ENCODE results near the gene TRAPPC11. TPM values are rescaled to one million over a fixed set of nuclear protein-coding genes. Genes with fewer than 3 reads are reported as not detected.

TRAPPC11 gene
- total and polyA plus RNA-seq, 4 donors = 7.6 to 27.9 (median 14.9) TPM

DNA sequence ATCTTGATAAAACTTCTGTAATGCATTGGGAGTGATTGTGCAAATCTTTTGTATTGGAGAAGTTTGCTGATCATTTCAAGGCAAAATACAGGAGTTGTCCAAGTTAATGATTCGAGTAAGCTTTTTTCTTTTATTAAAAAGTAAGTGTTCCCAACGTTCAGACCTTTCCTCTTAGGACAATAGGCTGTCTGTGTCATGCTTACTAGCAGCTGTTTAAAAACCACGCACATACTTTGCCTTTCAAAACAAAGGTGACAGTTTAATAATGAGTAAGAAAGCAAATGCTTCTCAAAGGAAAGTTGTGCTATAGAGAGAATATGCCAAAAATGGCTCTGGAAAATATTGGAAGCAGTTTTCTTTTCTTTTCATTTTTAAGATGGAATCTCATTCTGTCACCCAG lies 11.2 kb downstream of the TRAPPC11 start:
- no peak for TF ChIP-seq HNF4A (conservative IDR thresholded peaks at IDR 0.05)
- no peak for TF ChIP-seq NR2F2 (IDR thresholded peaks at IDR 0.05)
- TF ChIP-seq FOXA2 (IDR thresholded peaks at IDR 0.05) = no peak
- TF ChIP-seq YY1 (IDR thresholded peaks at IDR 0.05) = no peak
- no peak for TF ChIP-seq RAD21 (IDR thresholded peaks at IDR 0.05)
- no peak for TF ChIP-seq TAF1 (conservative IDR thresholded peaks at IDR 0.05)
- no peak for DNase-seq (ENCODE audit: low spot score)
- H3K36me3 ChIP-seq (ENCODE audit: control insufficient read depth in 4 of 4, insufficient read depth in 3 of 4, low read depth in 1 of 4, low read length in 3 of 4) = peaks cover 3 to 50% (median 42%) of the 10 kb centered on the region in 4 donors
- 86% methylated on average over 3 of the region's 3 CpGs for WGBS
- H3K27ac ChIP-seq (ENCODE audit: low read depth in 1 of 2, low read length in 2 of 2) = no peak overlapping the region
- no peak overlapping the region for H3K9ac ChIP-seq (ENCODE audit: low read depth in 1 of 2, low read length in 2 of 2)
- H3K9me3 ChIP-seq (ENCODE audit: control insufficient read depth in 4 of 4, low read length in 3 of 4) = no peaks in the 10 kb centered on the region
- no peaks in the 10 kb centered on the region for H3K4me1 ChIP-seq (ENCODE audit: control insufficient read depth in 4 of 4, insufficient read depth in 4 of 4, low read length in 3 of 4)
- no peak overlapping the region for H3K4me3 ChIP-seq (ENCODE audit: low read depth in 1 of 3, low read length in 3 of 3)
- no peaks in the 10 kb centered on the region for H3K27me3 ChIP-seq (ENCODE audit: control insufficient read depth in 4 of 4, insufficient read depth in 4 of 4, low read length in 3 of 4)

DNA sequence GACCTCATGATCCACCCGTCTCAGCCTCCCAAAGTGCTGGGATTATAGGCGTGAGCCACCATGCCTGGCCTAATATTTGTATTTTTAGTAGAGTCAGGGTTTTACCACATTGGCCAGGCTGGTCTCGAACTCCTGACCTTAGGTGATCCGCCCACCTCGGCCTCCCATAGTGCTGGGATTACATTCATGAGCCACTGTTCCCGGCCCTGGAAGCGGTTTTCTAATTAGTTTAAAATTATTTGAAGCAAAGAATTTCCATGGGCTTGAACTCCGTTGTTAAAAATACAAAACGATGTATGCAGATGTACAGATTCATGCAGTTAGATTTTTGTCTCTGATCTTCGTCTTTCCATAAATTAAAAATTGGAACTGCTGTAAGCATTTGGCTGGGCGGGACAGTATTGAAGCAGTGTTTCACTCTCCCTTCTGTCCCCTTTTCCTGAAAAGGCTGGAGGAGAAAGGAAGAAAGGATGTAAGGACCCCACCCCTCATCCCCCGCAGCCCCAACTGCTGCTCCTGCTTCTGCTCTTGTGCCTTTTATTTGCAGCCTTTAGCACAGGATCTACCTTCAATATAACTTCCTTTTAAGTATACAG lies 12.0 kb downstream of the TRAPPC11 start:
- WGBS = 96% methylated on average over 12 of the region's 12 CpGs
- no peak overlapping the region for H3K27ac ChIP-seq (ENCODE audit: low read depth in 1 of 2, low read length in 2 of 2)
- H3K9me3 ChIP-seq (ENCODE audit: control insufficient read depth in 4 of 4, low read length in 3 of 4) = no peaks in the 10 kb centered on the region
- H3K4me3 ChIP-seq (ENCODE audit: low read depth in 1 of 3, low read length in 3 of 3) = no peak overlapping the region
- H3K36me3 ChIP-seq (ENCODE audit: control insufficient read depth in 4 of 4, insufficient read depth in 3 of 4, low read depth in 1 of 4, low read length in 3 of 4) = peaks cover 3 to 47% (median 40%) of the 10 kb centered on the region in 4 donors
- no peaks in the 10 kb centered on the region for H3K27me3 ChIP-seq (ENCODE audit: control insufficient read depth in 4 of 4, insufficient read depth in 4 of 4, low read length in 3 of 4)
- H3K9ac ChIP-seq (ENCODE audit: low read depth in 1 of 2, low read length in 2 of 2) = no peak overlapping the region
- H3K4me1 ChIP-seq (ENCODE audit: control insufficient read depth in 4 of 4, insufficient read depth in 4 of 4, low read length in 3 of 4) = no peaks in the 10 kb centered on the region
- no peak for DNase-seq (ENCODE audit: low spot score)
- TF ChIP-seq SP1 (IDR thresholded peaks at IDR 0.05) (no peak), RAD21 (IDR thresholded peaks at IDR 0.05) (no peak), TAF1 (conservative IDR thresholded peaks at IDR 0.05) (no peak), GABPA (IDR thresholded peaks at IDR 0.05 in 1 of 2, conservative IDR thresholded peaks at IDR 0.05 in 1 of 2) (no peak), YY1 (IDR thresholded peaks at IDR 0.05) (no peak), RXRA (IDR thresholded peaks at IDR 0.05) (no peak), FOXA1 (IDR thresholded peaks at IDR 0.05) (no peak), FOXA2 (IDR thresholded peaks at IDR 0.05) (no peak), HNF4G (IDR thresholded peaks at IDR 0.05) (no peak), HNF4A (conservative IDR thresholded peaks at IDR 0.05) (no peak)
- TF ChIP-seq, protein P1, sequence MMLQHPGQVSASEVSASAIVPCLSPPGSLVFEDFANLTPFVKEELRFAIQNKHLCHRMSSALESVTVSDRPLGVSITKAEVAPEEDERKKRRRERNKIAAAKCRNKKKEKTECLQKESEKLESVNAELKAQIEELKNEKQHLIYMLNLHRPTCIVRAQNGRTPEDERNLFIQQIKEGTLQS (IDR thresholded peaks at IDR 0.05) = no peak
- TF ChIP-seq, protein P2, sequence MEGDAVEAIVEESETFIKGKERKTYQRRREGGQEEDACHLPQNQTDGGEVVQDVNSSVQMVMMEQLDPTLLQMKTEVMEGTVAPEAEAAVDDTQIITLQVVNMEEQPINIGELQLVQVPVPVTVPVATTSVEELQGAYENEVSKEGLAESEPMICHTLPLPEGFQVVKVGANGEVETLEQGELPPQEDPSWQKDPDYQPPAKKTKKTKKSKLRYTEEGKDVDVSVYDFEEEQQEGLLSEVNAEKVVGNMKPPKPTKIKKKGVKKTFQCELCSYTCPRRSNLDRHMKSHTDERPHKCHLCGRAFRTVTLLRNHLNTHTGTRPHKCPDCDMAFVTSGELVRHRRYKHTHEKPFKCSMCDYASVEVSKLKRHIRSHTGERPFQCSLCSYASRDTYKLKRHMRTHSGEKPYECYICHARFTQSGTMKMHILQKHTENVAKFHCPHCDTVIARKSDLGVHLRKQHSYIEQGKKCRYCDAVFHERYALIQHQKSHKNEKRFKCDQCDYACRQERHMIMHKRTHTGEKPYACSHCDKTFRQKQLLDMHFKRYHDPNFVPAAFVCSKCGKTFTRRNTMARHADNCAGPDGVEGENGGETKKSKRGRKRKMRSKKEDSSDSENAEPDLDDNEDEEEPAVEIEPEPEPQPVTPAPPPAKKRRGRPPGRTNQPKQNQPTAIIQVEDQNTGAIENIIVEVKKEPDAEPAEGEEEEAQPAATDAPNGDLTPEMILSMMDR (IDR thresholded peaks at IDR 0.05; ENCODE audit: low read depth, low read length, missing input control) = no peak
- TF ChIP-seq, protein P3, sequence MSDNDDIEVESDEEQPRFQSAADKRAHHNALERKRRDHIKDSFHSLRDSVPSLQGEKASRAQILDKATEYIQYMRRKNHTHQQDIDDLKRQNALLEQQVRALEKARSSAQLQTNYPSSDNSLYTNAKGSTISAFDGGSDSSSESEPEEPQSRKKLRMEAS (IDR thresholded peaks at IDR 0.05) = no peak
- TF ChIP-seq, protein P4, sequence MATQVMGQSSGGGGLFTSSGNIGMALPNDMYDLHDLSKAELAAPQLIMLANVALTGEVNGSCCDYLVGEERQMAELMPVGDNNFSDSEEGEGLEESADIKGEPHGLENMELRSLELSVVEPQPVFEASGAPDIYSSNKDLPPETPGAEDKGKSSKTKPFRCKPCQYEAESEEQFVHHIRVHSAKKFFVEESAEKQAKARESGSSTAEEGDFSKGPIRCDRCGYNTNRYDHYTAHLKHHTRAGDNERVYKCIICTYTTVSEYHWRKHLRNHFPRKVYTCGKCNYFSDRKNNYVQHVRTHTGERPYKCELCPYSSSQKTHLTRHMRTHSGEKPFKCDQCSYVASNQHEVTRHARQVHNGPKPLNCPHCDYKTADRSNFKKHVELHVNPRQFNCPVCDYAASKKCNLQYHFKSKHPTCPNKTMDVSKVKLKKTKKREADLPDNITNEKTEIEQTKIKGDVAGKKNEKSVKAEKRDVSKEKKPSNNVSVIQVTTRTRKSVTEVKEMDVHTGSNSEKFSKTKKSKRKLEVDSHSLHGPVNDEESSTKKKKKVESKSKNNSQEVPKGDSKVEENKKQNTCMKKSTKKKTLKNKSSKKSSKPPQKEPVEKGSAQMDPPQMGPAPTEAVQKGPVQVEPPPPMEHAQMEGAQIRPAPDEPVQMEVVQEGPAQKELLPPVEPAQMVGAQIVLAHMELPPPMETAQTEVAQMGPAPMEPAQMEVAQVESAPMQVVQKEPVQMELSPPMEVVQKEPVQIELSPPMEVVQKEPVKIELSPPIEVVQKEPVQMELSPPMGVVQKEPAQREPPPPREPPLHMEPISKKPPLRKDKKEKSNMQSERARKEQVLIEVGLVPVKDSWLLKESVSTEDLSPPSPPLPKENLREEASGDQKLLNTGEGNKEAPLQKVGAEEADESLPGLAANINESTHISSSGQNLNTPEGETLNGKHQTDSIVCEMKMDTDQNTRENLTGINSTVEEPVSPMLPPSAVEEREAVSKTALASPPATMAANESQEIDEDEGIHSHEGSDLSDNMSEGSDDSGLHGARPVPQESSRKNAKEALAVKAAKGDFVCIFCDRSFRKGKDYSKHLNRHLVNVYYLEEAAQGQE (IDR thresholded peaks at IDR 0.05) = no peak

Measured in liver (tissue), 9 donors.